Caco-2 (cell line): ENCODE data around the gene SVEP1. TPM values are rescaled to one million over a fixed set of nuclear protein-coding genes. Genes with fewer than 3 reads are reported as not detected.

Experiments used
- BruUV-seq: library from RNA; stranded (reverse); fragments of 400-500 nt; replicated peaks from 2 replicates; lab custom pipeline; 2021; lab: Mats Ljungman, UMichigan
- CTCF ChIA-PET: fragments of 300-600 bp; sonication (Branson Sonifier 250); formaldehyde crosslinking; loops from one replicate; lab custom pipeline; 2022; ENCODE audit warnings: antibody characterized with exemption; lab: Charles Lee
- POLR2A ChIA-PET: fragments of 300-600 bp; sonication (Branson Sonifier 250); formaldehyde crosslinking; loops from one replicate; lab custom pipeline; 2022; ENCODE audit warnings: antibody characterized with exemption; lab: Charles Lee
- DNase-seq, 2 experiments: peaks; one replicate each; pipeline versions ENCODE4 v3.0.0 to v3.0.0-alpha.2; 2020 to 2022
- H3K27me3 ChIP-seq: replicated peaks from 2 replicates; pipeline ENCODE4 v1.6.0; 2011; ENCODE audit warnings: low read length; ENCODE audit not compliant: control insufficient read depth, insufficient read depth
- H3K36me3 ChIP-seq: 2 replicates; pipeline ENCODE4 v1.5.1; 2011; ENCODE audit warnings: low read length; ENCODE audit not compliant: control insufficient read depth, insufficient read depth
- H3K4me1 ChIP-seq: fragments of 250-450 bp; sonication (Bioruptor Pico); 2 replicates; pipeline ENCODE4 v1.5.1; 2020; ENCODE audit warnings: mild to moderate bottlenecking
- H3K4me3 ChIP-seq: 2 replicates; pipeline ENCODE4 v1.5.1; 2011; ENCODE audit warnings: low read depth, mild to moderate bottlenecking, control low read depth, low read length
- H3K9me3 ChIP-seq: fragments of 250-450 bp; sonication (Bioruptor Pico); 2 replicates; pipeline ENCODE4 v1.5.1; 2020; ENCODE audit warnings: mild to moderate bottlenecking, moderate library complexity
- H3K27ac Mint-ChIP-seq: one replicate; pipeline ENCODE4 v1.8.0; 2022; ENCODE audit warnings: mixed read lengths; ENCODE audit not compliant: unreplicated experiment
- H3K27me3 Mint-ChIP-seq: one replicate; pipeline ENCODE4 v1.8.0; 2022; ENCODE audit warnings: mixed read lengths; ENCODE audit not compliant: insufficient read depth, unreplicated experiment
- H3K36me3 Mint-ChIP-seq: one replicate; pipeline ENCODE4 v1.8.0; 2022; ENCODE audit warnings: mild to moderate bottlenecking, mixed read lengths; ENCODE audit not compliant: insufficient read depth, unreplicated experiment
- H3K4me1 Mint-ChIP-seq: one replicate; pipeline ENCODE4 v1.8.0; 2022; ENCODE audit warnings: low read depth, mixed read lengths; ENCODE audit not compliant: unreplicated experiment
- H3K4me3 Mint-ChIP-seq: one replicate; pipeline ENCODE4 v1.8.0; 2022; ENCODE audit warnings: mild to moderate bottlenecking, moderate library complexity, mixed read lengths; ENCODE audit not compliant: unreplicated experiment
- H3K9me3 Mint-ChIP-seq: one replicate; pipeline ENCODE4 v1.8.0; 2022; ENCODE audit warnings: mixed read lengths; ENCODE audit not compliant: unreplicated experiment
- CTCF ChIP-seq, 2 experiments: fragments of 200-600 bp in 1 of 2; IDR thresholded peaks; 1 replicate in 1 of 2; 2 replicates in 1 of 2; pipeline versions ENCODE4 v1.5.1 to v1.8.0; 2011 to 2022; ENCODE audit warnings: antibody characterized with exemption in 1 of 2, control low read depth in 1 of 2, inconsistent platforms in 1 of 2, low read depth in 1 of 2, low read length in 1 of 2, mild to moderate bottlenecking in 1 of 2, moderate library complexity in 1 of 2; ENCODE audit not compliant: insufficient read depth in 1 of 2, severe bottlenecking in 1 of 2, unreplicated experiment in 1 of 2
- intact Hi-C: fragments of 100-400 bp; cut with micrococcal nuclease; formaldehyde crosslinking; loops from one replicate; pipeline ENCODE4 v1.10.0; 2022; ENCODE audit not compliant: unreplicated experiment
- total RNA-seq: library from RNA; stranded (reverse); gene quantifications from 2 replicates; pipeline ENCODE4 v1.2.3, GENCODE V29; 2022

The SVEP1 gene
- total RNA-seq, 1 experiment from 2014 or later = 2.9 TPM

GRCh38 chr9:110455860-110456259 lies 123.7 kb downstream of the SVEP1 start:
- no peaks in the 10 kb centered on the region for H3K36me3 Mint-ChIP-seq
- no peak overlapping the region for H3K27ac Mint-ChIP-seq
- H3K4me1 Mint-ChIP-seq = no peaks in the 10 kb centered on the region
- Histone ChIP-seq H3K9me3 (no peaks in the 10 kb centered on the region), H3K27me3 (no peaks in the 10 kb centered on the region), H3K4me3 (no peak overlapping the region), H3K4me1 (no peaks in the 10 kb centered on the region), H3K36me3 (no peaks in the 10 kb centered on the region)
- intact Hi-C loops = no loop called here
- no peak for TF ChIP-seq CTCF (IDR thresholded peaks at IDR 0.05; ENCODE audit: insufficient read depth in 1 of 2, low read depth in 1 of 2, low read length in 1 of 2, severe bottlenecking in 1 of 2, unreplicated experiment in 1 of 2)
- no peak for DNase-seq
- CTCF ChIA-PET = no interaction called here
- no peaks in the 10 kb centered on the region for H3K9me3 Mint-ChIP-seq
- POLR2A ChIA-PET = no interaction called here
- peaks cover under 1% of the 10 kb centered on the region for H3K27me3 Mint-ChIP-seq
- no TSS peak for BruUV-seq
- H3K4me3 Mint-ChIP-seq = no peak overlapping the region

GRCh38 chr9:110452227-110452801 lies 127.2 kb downstream of the SVEP1 start:
- Mint-ChIP-seq H3K27ac (no peak overlapping the region), H3K4me1 (no peaks in the 10 kb centered on the region), H3K4me3 (no peak overlapping the region), H3K9me3 (no peaks in the 10 kb centered on the region), H3K36me3 (no peaks in the 10 kb centered on the region), H3K27me3 (peaks cover 5% of the 10 kb centered on the region)
- ChIA-PET POLR2A (no interaction called here), CTCF (no interaction called here)
- peak; percentile 30 to 40 for TF ChIP-seq CTCF (IDR thresholded peaks at IDR 0.05; ENCODE audit: insufficient read depth in 1 of 2, low read depth in 1 of 2, low read length in 1 of 2, severe bottlenecking in 1 of 2, unreplicated experiment in 1 of 2)
- no peaks in the 10 kb centered on the region for H3K9me3 ChIP-seq
- BruUV-seq = no TSS peak
- no peak overlapping the region for H3K4me3 ChIP-seq
- no peak for DNase-seq
- H3K27me3 ChIP-seq = no peaks in the 10 kb centered on the region
- intact Hi-C loops = loop anchor here (1.0 kb wide), 1 partner anchor 171 kb away; no protein-coding TSS in a partner anchor
- H3K4me1 ChIP-seq = no peaks in the 10 kb centered on the region
- H3K36me3 ChIP-seq = no peaks in the 10 kb centered on the region

GRCh38 chr9:110451726-110452125 lies 127.8 kb downstream of the SVEP1 start:
- POLR2A ChIA-PET = no interaction called here
- CTCF ChIA-PET = no interaction called here
- Histone ChIP-seq H3K9me3 (no peaks in the 10 kb centered on the region), H3K36me3 (no peaks in the 10 kb centered on the region), H3K4me3 (no peak overlapping the region), H3K27me3 (no peaks in the 10 kb centered on the region), H3K4me1 (no peaks in the 10 kb centered on the region)
- Mint-ChIP-seq H3K9me3 (no peaks in the 10 kb centered on the region), H3K4me3 (no peak overlapping the region), H3K36me3 (no peaks in the 10 kb centered on the region), H3K27ac (no peak overlapping the region), H3K4me1 (no peaks in the 10 kb centered on the region), H3K27me3 (peaks cover 5% of the 10 kb centered on the region)
- no peak for DNase-seq
- no TSS peak for BruUV-seq
- intact Hi-C loops = loop anchor here (1.0 kb wide), 1 partner anchor 172 kb away; no protein-coding TSS in a partner anchor
- TF ChIP-seq CTCF (IDR thresholded peaks at IDR 0.05; ENCODE audit: insufficient read depth in 1 of 2, low read depth in 1 of 2, low read length in 1 of 2, severe bottlenecking in 1 of 2, unreplicated experiment in 1 of 2) = no peak
